ENCODE data around the gene TANGO2. TPM values are rescaled to one million over a fixed set of nuclear protein-coding genes. Genes with fewer than 3 reads are reported as not detected.

The TANGO2 gene
- total and polyA plus RNA-seq, 9 of the 15 experiments (the other 6 are each of a cell fraction or from before 2014, with no cell fraction given) = 15.5 to 94.9 (median 70.1) TPM

DNA sequence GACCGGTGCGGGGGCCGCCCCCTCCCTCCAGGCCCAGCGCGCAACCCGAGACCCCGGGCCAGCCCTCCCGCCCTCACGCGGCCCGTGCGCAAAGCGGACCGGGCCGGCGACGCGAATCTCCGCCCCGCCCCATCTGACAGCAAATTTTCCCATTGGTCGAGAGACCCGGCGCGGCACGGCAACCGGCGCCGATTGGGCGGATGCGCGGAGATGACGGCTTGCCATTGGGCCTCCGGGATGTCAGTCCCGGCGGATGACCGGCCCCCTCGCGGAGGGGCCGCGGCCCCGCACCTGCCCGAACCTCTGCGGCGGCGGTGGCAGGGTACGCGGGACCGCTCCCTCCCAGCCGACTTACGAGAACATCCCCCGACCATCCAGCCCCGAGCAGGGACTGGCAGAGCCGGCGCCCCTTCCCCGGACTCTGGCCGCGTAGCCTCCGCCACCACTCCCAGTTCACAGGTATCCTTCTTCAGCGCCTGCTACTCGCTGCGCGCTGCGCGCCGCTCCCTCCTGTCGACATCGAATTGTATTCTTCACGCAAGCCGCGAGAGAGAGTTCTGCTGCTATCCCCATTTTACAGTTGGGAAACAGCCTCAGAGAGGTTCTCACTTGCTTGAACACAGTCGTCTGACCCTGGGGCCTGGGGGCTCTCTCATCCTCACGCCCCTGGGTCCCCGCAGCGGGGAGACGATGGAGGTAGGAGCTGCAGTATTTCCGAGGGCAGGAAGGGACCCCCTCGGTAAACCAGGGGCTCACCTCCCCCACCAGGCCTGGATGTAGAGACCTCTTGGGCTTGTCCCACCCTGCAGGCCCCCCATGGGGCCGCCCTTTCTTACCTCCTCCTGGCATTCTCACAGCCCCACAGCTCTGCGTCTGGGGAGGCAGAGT lies 3.9 kb upstream of the TANGO2 start, which contains the start of gene ARVCF (continued):
- TF ChIP-seq, protein P1, sequence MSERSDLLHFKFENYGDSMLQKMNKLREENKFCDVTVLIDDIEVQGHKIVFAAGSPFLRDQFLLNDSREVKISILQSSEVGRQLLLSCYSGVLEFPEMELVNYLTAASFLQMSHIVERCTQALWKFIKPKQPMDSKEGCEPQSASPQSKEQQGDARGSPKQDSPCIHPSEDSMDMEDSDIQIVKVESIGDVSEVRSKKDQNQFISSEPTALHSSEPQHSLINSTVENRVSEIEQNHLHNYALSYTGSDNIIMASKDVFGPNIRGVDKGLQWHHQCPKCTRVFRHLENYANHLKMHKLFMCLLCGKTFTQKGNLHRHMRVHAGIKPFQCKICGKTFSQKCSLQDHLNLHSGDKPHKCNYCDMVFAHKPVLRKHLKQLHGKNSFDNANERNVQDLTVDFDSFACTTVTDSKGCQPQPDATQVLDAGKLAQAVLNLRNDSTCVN (CRISPR knock-in tag; IDR thresholded peaks at IDR 0.05) = peak; percentile 66; the same call in 1 of the 2 replicates
- peak; percentile 14 for TF ChIP-seq SMARCB1 (IDR thresholded peaks at IDR 0.05; ENCODE audit: insufficient read length, low read depth)
- peak; percentile 100 for TF ChIP-seq KDM2B (CRISPR knock-in tag; IDR thresholded peaks at IDR 0.05)
- peak; percentile 56 for TF ChIP-seq HCFC1 (IDR thresholded peaks at IDR 0.05; ENCODE audit: low read depth, low read length)
- TF ChIP-seq, protein P2, sequence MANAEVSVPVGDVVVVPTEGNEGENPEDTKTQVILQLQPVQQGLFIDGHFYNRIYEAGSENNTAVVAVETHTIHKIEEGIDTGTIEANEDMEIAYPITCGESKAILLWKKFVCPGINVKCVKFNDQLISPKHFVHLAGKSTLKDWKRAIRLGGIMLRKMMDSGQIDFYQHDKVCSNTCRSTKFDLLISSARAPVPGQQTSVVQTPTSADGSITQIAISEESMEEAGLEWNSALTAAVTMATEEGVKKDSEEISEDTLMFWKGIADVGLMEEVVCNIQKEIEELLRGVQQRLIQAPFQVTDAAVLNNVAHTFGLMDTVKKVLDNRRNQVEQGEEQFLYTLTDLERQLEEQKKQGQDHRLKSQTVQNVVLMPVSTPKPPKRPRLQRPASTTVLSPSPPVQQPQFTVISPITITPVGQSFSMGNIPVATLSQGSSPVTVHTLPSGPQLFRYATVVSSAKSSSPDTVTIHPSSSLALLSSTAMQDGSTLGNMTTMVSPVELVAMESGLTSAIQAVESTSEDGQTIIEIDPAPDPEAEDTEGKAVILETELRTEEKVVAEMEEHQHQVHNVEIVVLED (CRISPR knock-in tag; IDR thresholded peaks at IDR 0.05) = peak; percentile 73
- TF ChIP-seq, protein P3, sequence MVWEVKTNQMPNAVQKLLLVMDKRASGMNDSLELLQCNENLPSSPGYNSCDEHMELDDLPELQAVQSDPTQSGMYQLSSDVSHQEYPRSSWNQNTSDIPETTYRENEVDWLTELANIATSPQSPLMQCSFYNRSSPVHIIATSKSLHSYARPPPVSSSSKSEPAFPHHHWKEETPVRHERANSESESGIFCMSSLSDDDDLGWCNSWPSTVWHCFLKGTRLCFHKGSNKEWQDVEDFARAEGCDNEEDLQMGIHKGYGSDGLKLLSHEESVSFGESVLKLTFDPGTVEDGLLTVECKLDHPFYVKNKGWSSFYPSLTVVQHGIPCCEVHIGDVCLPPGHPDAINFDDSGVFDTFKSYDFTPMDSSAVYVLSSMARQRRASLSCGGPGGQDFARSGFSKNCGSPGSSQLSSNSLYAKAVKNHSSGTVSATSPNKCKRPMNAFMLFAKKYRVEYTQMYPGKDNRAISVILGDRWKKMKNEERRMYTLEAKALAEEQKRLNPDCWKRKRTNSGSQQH (CRISPR knock-in tag; IDR thresholded peaks at IDR 0.05) = 0 out of 2 replicates have a peak, but pooled peaks have one; percentile 74
- TF ChIP-seq DIDO1 (tag; IDR thresholded peaks at IDR 0.05; ENCODE audit: low read depth) = 0 out of 2 replicates have a peak, but pooled peaks have one; percentile 42
- TF ChIP-seq, protein P4, sequence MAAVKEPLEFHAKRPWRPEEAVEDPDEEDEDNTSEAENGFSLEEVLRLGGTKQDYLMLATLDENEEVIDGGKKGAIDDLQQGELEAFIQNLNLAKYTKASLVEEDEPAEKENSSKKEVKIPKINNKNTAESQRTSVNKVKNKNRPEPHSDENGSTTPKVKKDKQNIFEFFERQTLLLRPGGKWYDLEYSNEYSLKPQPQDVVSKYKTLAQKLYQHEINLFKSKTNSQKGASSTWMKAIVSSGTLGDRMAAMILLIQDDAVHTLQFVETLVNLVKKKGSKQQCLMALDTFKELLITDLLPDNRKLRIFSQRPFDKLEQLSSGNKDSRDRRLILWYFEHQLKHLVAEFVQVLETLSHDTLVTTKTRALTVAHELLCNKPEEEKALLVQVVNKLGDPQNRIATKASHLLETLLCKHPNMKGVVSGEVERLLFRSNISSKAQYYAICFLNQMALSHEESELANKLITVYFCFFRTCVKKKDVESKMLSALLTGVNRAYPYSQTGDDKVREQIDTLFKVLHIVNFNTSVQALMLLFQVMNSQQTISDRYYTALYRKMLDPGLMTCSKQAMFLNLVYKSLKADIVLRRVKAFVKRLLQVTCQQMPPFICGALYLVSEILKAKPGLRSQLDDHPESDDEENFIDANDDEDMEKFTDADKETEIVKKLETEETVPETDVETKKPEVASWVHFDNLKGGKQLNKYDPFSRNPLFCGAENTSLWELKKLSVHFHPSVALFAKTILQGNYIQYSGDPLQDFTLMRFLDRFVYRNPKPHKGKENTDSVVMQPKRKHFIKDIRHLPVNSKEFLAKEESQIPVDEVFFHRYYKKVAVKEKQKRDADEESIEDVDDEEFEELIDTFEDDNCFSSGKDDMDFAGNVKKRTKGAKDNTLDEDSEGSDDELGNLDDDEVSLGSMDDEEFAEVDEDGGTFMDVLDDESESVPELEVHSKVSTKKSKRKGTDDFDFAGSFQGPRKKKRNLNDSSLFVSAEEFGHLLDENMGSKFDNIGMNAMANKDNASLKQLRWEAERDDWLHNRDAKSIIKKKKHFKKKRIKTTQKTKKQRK (IDR thresholded peaks at IDR 0.05; ENCODE audit: borderline replicate concordance, low read depth, low read length) = peak; percentile 90; the same call in 1 of the 2 replicates
- TF ChIP-seq, protein P5, sequence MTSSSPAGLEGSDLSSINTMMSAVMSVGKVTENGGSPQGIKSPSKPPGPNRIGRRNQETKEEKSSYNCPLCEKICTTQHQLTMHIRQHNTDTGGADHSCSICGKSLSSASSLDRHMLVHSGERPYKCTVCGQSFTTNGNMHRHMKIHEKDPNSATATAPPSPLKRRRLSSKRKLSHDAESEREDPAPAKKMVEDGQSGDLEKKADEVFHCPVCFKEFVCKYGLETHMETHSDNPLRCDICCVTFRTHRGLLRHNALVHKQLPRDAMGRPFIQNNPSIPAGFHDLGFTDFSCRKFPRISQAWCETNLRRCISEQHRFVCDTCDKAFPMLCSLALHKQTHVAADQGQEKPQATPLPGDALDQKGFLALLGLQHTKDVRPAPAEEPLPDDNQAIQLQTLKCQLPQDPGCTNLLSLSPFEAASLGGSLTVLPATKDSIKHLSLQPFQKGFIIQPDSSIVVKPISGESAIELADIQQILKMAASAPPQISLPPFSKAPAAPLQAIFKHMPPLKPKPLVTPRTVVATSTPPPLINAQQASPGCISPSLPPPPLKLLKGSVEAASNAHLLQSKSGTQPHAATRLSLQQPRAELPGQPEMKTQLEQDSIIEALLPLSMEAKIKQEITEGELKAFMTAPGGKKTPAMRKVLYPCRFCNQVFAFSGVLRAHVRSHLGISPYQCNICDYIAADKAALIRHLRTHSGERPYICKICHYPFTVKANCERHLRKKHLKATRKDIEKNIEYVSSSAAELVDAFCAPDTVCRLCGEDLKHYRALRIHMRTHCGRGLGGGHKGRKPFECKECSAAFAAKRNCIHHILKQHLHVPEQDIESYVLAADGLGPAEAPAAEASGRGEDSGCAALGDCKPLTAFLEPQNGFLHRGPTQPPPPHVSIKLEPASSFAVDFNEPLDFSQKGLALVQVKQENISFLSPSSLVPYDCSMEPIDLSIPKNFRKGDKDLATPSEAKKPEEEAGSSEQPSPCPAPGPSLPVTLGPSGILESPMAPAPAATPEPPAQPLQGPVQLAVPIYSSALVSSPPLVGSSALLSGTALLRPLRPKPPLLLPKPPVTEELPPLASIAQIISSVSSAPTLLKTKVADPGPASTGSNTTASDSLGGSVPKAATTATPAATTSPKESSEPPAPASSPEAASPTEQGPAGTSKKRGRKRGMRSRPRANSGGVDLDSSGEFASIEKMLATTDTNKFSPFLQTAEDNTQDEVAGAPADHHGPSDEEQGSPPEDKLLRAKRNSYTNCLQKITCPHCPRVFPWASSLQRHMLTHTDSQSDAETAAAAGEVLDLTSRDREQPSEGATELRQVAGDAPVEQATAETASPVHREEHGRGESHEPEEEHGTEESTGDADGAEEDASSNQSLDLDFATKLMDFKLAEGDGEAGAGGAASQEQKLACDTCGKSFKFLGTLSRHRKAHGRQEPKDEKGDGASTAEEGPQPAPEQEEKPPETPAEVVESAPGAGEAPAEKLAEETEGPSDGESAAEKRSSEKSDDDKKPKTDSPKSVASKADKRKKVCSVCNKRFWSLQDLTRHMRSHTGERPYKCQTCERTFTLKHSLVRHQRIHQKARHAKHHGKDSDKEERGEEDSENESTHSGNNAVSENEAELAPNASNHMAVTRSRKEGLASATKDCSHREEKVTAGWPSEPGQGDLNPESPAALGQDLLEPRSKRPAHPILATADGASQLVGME (CRISPR knock-in tag; IDR thresholded peaks at IDR 0.05) = peak; percentile 87; the same call in 1 of the 2 replicates
- TF ChIP-seq ZNF347 (CRISPR knock-in tag; IDR thresholded peaks at IDR 0.05; ENCODE audit: low read depth) = peak; percentile 80; the same call in 1 of the 2 replicates
- TF ChIP-seq OTX1 (CRISPR knock-in tag; IDR thresholded peaks at IDR 0.05) = peak; percentile 90

All from K562 (cell line).